ENCODE data around the gene PSMD5.

Gene PSMD5

DNA sequence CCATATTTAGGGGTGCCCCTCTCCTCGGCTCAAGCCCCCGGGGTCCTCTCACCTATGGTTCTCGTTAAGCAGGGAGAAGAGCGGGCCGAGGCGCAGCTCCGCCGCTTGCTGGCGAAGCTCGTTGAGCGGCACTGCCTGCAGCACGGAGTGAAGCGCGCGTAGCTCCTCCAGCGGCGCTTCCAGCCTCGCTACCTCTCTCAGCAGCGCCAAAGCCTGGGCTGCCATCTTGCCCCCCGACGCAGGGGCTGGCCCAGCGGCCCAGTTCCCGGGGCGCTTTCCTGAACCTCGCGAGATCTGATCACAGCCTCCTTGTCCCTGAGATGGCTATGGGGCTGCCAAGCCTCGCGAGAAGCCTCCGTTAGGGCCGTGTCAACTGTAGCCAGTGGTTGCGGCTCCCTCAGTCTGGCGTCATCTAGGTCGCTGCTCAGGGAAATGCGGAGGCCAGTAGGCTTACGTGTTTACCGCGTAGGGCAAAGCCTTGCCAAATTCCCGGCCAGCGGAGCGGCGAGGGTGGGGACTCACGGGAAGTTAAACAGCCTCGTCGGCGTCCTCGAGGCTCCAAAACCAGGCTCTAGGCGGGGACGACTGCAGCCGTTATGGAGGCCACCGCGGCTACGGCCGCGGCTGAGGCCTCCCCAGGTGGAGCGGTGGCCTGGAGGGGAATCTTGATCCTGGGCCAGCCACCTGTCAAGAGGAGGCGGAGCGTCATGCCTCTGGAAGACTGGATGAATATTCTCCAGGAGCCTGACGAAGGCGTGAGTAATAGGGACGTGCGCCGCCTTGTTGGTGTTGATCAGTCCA lies at the start of gene PSMD5:
TSS of gene PSMD5 (minus strand) at position 238 of the 801 bp plus-strand sequence. CDS start at position 225, 13 bp downstream.
- H3K36me3 Mint-ChIP-seq (ENCODE audit: low read depth): peaks cover 44% of the 10 kb centered on the region
- peak within 1 kb of the TSS; percentile 96 for H3K4me3 Mint-ChIP-seq
- no peaks in the 10 kb centered on the region for H3K27me3 Mint-ChIP-seq (ENCODE audit: low read depth)
- peak within 1 kb of the TSS; percentile 95 for H3K27ac Mint-ChIP-seq
- H3K4me1 Mint-ChIP-seq (ENCODE audit: low read depth): peaks cover 64% of the 10 kb centered on the region
- no peaks in the 10 kb centered on the region for H3K9me3 Mint-ChIP-seq

DNA sequence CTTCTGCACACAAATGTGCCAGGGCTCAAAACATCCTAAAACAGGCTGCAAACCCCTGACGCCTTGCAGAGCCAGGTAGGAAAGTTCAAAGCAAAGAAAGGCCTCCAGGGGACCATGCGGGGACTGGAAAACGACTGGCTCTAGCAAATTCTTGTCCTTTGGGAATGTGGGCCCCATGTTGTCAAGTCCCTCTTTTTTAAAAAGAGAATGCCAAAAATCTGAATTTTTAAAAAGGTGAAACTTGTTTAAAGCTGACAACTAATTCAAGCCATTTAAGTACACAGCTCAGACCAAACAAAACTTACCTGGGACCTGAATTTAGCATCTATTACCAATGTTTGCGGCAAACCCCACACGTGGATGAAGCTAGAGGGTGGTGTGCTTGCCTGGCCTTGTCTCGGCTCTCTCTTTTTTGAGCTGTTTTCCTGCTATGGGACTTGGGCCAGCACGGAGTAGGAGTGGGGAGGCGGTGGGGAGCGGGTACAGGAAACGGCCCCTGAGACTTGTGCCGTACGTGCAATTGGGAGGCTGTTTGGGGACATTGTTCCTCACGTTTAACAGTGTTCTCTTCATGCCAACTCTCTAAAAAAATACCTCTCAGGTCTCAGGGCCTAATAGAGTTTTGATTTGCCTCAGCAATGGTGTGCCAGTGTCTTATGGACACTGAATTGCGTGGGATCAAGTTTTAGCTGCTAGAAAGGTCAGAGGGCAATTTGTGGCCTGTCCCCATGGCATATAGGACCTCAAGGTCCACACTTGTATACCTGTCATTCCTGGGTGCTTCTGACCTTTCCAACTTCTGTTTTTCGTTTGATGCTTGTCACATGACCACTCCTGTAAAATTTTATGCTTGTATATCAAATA lies 49.4 kb upstream of the PSMD5 start:
- Mint-ChIP-seq H3K4me1 (ENCODE audit: low read depth) (peaks cover 66% of the 10 kb centered on the region), H3K36me3 (ENCODE audit: low read depth) (peaks cover 11% of the 10 kb centered on the region), H3K4me3 (peak overlapping the region; percentile 25), H3K27ac (peak overlapping the region; percentile 99), H3K27me3 (ENCODE audit: low read depth) (no peaks in the 10 kb centered on the region), H3K9me3 (no peaks in the 10 kb centered on the region)

GRCh38 chr9:120891245-120891883 lies 48.6 kb upstream of the PSMD5 start:
- Mint-ChIP-seq H3K4me1 (ENCODE audit: low read depth) (peaks cover 62% of the 10 kb centered on the region), H3K4me3 (peak overlapping the region; percentile 25), H3K9me3 (no peaks in the 10 kb centered on the region), H3K27me3 (ENCODE audit: low read depth) (no peaks in the 10 kb centered on the region), H3K36me3 (ENCODE audit: low read depth) (peaks cover 9% of the 10 kb centered on the region), H3K27ac (peak overlapping the region; percentile 99)

DNA sequence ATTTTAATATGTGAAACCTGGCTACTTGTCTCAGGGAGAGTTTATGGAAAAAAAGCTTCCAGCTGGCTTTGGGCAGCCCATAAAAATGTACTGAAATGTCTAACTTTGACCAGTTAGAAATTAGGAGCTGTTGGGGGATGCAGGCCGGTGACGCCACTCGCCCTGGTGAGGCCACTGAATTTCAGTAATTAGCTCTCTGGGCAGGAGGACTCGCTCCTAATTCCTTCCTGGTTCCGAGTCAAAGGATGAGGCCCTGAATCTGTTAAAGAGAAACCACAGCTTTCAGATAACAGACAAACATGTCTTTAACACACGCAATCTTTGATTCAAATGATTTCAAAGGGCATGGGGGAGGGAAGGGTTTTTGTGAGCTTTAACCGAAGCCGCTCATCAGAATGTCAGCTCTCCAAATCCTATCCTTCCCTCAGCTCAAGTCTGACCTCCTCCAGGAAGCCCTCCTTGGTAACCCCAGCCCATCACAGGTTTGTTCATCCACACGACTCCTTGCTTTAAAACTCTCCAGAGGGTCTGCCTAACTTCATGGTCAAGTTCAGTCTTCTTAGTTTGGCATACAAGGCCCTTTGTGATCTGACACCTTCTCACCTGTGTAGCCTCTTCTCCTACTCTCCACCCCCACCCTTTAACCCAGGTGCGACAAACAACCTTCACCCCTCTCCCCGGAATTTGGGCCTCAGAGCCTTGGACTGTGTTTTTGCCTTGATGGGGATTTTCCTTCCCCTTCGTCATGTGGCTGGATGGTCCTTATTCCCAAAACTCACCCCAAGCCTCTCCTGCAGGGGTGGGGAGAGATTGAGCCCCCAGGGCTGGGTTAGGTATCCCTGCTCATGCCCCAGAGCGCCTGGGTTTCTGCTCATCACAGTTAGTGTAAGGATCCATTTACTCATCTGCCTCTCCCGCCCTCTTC lies 47.9 kb upstream of the PSMD5 start:
- peaks cover 67% of the 10 kb centered on the region for H3K4me1 Mint-ChIP-seq (ENCODE audit: low read depth)
- no peaks in the 10 kb centered on the region for H3K9me3 Mint-ChIP-seq
- peak overlapping the region; percentile 99 for H3K27ac Mint-ChIP-seq
- H3K36me3 Mint-ChIP-seq (ENCODE audit: low read depth): peaks cover 15% of the 10 kb centered on the region
- H3K27me3 Mint-ChIP-seq (ENCODE audit: low read depth): no peaks in the 10 kb centered on the region
- H3K4me3 Mint-ChIP-seq: peak overlapping the region; percentile 60

DNA sequence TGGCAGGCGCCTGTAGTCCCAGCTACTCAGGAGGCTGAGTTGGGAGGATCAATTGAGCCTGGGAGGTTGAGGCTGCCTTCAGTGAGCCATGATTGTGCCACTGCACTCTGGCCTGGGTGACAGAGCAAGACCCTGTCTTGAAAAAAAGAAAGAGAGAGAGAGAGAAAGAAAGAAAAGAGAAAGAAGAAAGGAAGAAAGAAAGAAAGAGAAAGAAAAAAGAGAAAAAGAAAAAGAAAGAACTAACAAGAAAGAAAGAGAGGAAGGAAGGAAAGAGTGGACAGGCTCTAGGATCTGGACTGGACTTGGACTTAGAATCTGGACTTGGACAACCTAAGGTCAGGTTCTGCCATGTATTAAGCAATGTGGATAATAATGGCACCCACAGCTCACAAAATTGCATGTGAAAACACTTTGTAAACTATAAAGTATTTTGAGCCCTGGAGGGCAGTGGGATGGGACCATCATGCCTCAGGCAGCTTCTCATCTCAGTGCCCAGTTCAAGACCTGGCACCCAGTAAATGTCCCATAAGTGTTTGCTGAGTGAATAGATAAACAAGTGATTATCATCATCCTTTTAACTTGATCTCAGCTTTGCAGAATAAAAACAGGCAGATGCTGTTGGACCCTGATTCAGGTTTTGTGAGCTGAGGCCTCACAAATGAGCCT lies 47.0 kb upstream of the PSMD5 start:
- no peaks in the 10 kb centered on the region for H3K9me3 Mint-ChIP-seq
- H3K4me1 Mint-ChIP-seq (ENCODE audit: low read depth): peaks cover 60% of the 10 kb centered on the region
- H3K27ac Mint-ChIP-seq: peak overlapping the region; percentile 99
- peak overlapping the region; percentile 60 for H3K4me3 Mint-ChIP-seq
- peaks cover 15% of the 10 kb centered on the region for H3K36me3 Mint-ChIP-seq (ENCODE audit: low read depth)
- H3K27me3 Mint-ChIP-seq (ENCODE audit: low read depth): no peaks in the 10 kb centered on the region

- H3K4me3 Mint-ChIP-seq: no peak overlapping the region
- H3K27me3 Mint-ChIP-seq (ENCODE audit: low read depth): no peaks in the 10 kb centered on the region
- no peaks in the 10 kb centered on the region for H3K9me3 Mint-ChIP-seq
- H3K36me3 Mint-ChIP-seq (ENCODE audit: low read depth): peaks cover 18% of the 10 kb centered on the region
- H3K4me1 Mint-ChIP-seq (ENCODE audit: low read depth): peaks cover 66% of the 10 kb centered on the region
- peak overlapping the region; percentile 13 for H3K27ac Mint-ChIP-seq
Observed at GRCh38 chr9:120888626-120889025, 45.9 kb upstream of the PSMD5 start.

DNA sequence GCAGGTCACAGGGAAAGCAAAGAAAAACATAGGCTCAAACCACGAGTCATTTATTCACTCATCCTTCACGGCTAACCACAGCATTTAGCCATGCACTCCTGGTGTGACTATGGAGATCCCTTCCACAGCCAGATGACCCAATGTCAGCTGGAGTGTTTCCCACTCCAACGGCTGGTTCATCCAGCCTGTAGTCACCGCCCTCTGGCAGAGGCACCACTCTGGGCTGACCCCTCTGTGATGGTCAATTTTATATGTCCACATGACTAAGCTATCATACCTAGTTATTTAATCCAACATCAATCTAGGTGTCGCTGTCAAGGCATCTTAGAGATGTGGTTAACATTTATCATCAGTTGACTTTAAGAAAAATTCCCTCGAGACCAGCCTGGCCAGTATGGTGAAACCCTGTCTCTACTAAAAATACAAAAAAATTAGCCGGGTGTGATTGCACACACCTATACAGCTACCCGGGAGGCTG lies 43.8 kb upstream of the PSMD5 start:
- Mint-ChIP-seq H3K27me3 (ENCODE audit: low read depth) (no peaks in the 10 kb centered on the region), H3K27ac (no peak overlapping the region), H3K36me3 (ENCODE audit: low read depth) (peaks cover 15% of the 10 kb centered on the region), H3K9me3 (no peaks in the 10 kb centered on the region), H3K4me1 (ENCODE audit: low read depth) (peaks cover 53% of the 10 kb centered on the region), H3K4me3 (no peak overlapping the region)

DNA sequence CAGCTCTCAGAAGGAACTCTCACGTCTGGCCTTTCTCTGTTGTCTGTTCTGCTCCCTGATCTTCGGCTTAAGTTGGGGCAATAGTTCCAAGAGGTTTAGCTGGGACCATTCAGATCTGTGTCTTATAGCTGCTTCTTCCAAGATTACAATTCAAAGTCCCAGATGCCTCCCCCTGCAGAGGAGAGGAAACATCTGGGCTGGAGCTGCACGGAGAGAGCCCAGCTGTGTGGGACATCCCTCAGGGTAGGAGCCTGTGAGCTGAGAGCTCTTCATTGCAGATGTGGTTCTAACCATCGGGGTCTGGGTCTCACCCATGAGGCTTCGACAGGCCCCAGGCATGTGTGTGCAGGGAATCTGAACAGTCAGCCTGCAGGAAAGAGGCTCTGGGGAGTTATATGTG lies 43.2 kb upstream of the PSMD5 start:
- peaks cover 49% of the 10 kb centered on the region for H3K4me1 Mint-ChIP-seq (ENCODE audit: low read depth)
- no peaks in the 10 kb centered on the region for H3K9me3 Mint-ChIP-seq
- no peaks in the 10 kb centered on the region for H3K27me3 Mint-ChIP-seq (ENCODE audit: low read depth)
- H3K36me3 Mint-ChIP-seq (ENCODE audit: low read depth): peaks cover 15% of the 10 kb centered on the region
- no peak overlapping the region for H3K27ac Mint-ChIP-seq
- no peak overlapping the region for H3K4me3 Mint-ChIP-seq

DNA sequence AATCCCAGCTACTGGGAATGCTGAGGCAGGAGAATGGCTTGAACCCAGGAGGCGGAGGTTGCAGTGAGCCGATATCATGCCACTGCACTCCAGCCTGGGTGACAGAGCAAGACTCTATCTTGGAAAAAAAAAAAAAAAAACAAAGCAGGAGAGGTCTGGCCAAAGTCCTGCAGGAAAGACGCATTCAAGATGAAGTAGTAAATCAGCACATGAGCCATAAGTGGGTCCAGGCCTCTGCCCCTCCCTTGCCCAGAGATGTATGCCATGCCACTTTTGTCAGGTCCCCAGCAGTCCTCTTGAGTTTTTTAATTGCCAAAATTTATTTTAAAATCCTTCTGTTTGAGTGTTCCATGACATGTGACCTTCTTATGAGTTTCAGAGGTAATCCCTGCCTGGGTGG lies 42.7 kb upstream of the PSMD5 start:
- no peak overlapping the region for H3K27ac Mint-ChIP-seq
- peaks cover 15% of the 10 kb centered on the region for H3K36me3 Mint-ChIP-seq (ENCODE audit: low read depth)
- H3K27me3 Mint-ChIP-seq (ENCODE audit: low read depth): no peaks in the 10 kb centered on the region
- peaks cover 46% of the 10 kb centered on the region for H3K4me1 Mint-ChIP-seq (ENCODE audit: low read depth)
- no peak overlapping the region for H3K4me3 Mint-ChIP-seq
- no peaks in the 10 kb centered on the region for H3K9me3 Mint-ChIP-seq

- no peak overlapping the region for H3K27ac Mint-ChIP-seq
- H3K4me1 Mint-ChIP-seq (ENCODE audit: low read depth): peaks cover 45% of the 10 kb centered on the region
- H3K9me3 Mint-ChIP-seq: no peaks in the 10 kb centered on the region
- peaks cover 21% of the 10 kb centered on the region for H3K36me3 Mint-ChIP-seq (ENCODE audit: low read depth)
- no peak overlapping the region for H3K4me3 Mint-ChIP-seq
- H3K27me3 Mint-ChIP-seq (ENCODE audit: low read depth): no peaks in the 10 kb centered on the region
Observed at GRCh38 chr9:120883608-120883996, 40.9 kb upstream of the PSMD5 start.

DNA sequence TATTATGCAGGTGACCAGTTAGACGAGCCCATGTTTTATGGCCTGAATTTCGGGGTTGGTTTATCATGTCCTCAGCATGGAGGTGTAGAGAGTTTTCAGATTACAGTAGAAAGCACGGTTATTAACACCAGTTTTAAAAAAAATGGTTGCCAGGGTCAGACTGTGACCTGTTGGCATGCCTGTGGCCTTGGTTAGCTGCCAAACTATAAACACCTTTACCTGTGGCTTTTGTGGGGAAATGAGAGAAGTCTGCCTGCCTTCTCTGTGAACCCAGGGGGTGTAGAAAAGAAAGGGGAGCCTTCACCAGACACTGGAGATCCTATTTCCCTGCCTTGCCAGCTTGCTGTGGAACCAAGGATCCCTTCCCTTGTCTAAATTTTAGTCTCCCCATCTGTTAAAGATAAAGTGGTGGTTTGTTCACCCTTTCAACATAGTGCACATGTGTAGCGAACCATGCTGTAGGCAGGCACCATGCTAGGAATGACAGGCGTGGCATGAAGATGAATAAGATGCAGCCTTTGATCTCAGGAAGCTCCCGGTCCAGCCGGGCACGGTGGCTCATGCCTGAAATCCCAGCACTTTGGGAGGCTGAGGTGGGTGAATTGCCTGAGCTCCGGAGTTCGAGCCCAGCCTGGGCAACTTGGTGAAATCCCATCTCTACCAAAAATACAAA lies 40.3 kb upstream of the PSMD5 start:
- Mint-ChIP-seq H3K36me3 (ENCODE audit: low read depth) (peaks cover 21% of the 10 kb centered on the region), H3K27ac (no peak overlapping the region), H3K4me1 (ENCODE audit: low read depth) (peaks cover 46% of the 10 kb centered on the region), H3K27me3 (ENCODE audit: low read depth) (no peaks in the 10 kb centered on the region), H3K9me3 (no peaks in the 10 kb centered on the region), H3K4me3 (no peak overlapping the region)

DNA sequence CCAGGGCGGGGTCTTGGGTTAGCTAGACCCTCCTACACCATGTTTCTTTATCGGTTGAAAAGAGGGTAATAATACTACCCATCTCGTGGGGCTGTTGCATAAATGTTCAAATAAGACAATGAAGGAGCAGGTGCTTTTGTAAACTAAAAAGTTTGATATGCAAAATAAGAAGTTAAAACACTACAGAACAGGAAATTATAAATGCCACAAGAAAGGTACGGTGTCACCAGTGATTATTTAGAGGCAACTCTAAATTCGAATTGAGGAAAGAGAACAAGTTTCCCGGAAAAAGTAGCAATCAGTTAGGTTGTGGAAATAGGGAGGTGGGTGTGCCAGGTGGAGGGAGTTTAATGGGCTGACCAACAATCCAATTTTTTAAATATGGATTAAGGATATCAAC lies 36.7 kb upstream of the PSMD5 start:
- H3K4me3 Mint-ChIP-seq: peak overlapping the region; percentile 97
- no peaks in the 10 kb centered on the region for H3K27me3 Mint-ChIP-seq (ENCODE audit: low read depth)
- H3K9me3 Mint-ChIP-seq: no peaks in the 10 kb centered on the region
- H3K36me3 Mint-ChIP-seq (ENCODE audit: low read depth): peaks cover 31% of the 10 kb centered on the region
- H3K27ac Mint-ChIP-seq: peak overlapping the region; percentile 99
- peaks cover 57% of the 10 kb centered on the region for H3K4me1 Mint-ChIP-seq (ENCODE audit: low read depth)

Measured in T-helper 1 cell treated with Interleukin-12 subunit alpha and Interleukin-12 subunit beta and Interleukin-4 antibody, amounts not matched to agents 30 μg/mL and 1 μg/mL, for 36 hours (primary cell).